Fibroblast of lung (primary cell): ENCODE data around the gene UTP14A.
"Not testable (repeated sequence)": the region's sequence is repeated elsewhere in the genome, so short reads cannot be mapped to it uniquely, and the experiment has no call there.

ENCODE experiments used
- CTCF ChIP-seq, 2 donors: IDR thresholded peaks in 1 of 2; conservative IDR thresholded peaks in 1 of 2; 1 replicate in 1 of 2; 2 replicates in 1 of 2; pipeline ENCODE4 v1.5.1; 2011 to 2012; ENCODE audit warnings: low read length in 2 of 2, control low read depth in 1 of 2, inconsistent platforms in 1 of 2, low read depth in 1 of 2, mild to moderate bottlenecking in 1 of 2
- EZH2 ChIP-seq: IDR thresholded peaks from 2 replicates; pipeline ENCODE4 v1.5.1; 2012; ENCODE audit warnings: low read length, control low read depth, mild to moderate bottlenecking; ENCODE audit errors: missing control alignments

GRCh38 chrX:129866321-129866720, 39.6 kb upstream of the UTP14A start:
- TF ChIP-seq CTCF (conservative IDR thresholded peaks at IDR 0.05 in 1 of 2, IDR thresholded peaks at IDR 0.05 in 1 of 2; ENCODE audit: low read depth in 1 of 2, low read length in 2 of 2); EZH2: not testable (repeated sequence)
